Right ventricle myocardium inferior (tissue), 1 donor: Measurements from ENCODE around the gene PRKN. TPM values are rescaled to one million over a fixed set of nuclear protein-coding genes. Genes with fewer than 3 reads are reported as not detected.

ENCODE experiments used
- ATAC-seq: fragments of 200-7000 bp; cut with Tn5 transposase; one replicate; pipeline ENCODE4 v1.9.1; 2020; ENCODE audit warnings: mild to moderate bottlenecking, moderate library complexity
- DNase-seq: peaks from one replicate; pipeline ENCODE4 v3.0.0; 2021; ENCODE audit errors: missing footprints
- intact Hi-C: fragments of 100-400 bp; cut with DNase I; formaldehyde crosslinking; loops from one replicate; pipeline ENCODE4 v1.11.0; 2022
- total RNA-seq: library from RNA; stranded (reverse); fragmentation: NEBNext Ultra II Directional; extraction: Animal tissue kit (Norgen Biotek cat#: 25700); gene quantifications from one replicate; pipeline ENCODE4 v1.2.1, GENCODE V29; 2021
- donor health status: DM: no; HTN: yes; CAD: no; lungs with severe emphysema.

Gene PRKN
- total RNA-seq, 1 donor from 2014 or later = 19.5 TPM

DNA sequence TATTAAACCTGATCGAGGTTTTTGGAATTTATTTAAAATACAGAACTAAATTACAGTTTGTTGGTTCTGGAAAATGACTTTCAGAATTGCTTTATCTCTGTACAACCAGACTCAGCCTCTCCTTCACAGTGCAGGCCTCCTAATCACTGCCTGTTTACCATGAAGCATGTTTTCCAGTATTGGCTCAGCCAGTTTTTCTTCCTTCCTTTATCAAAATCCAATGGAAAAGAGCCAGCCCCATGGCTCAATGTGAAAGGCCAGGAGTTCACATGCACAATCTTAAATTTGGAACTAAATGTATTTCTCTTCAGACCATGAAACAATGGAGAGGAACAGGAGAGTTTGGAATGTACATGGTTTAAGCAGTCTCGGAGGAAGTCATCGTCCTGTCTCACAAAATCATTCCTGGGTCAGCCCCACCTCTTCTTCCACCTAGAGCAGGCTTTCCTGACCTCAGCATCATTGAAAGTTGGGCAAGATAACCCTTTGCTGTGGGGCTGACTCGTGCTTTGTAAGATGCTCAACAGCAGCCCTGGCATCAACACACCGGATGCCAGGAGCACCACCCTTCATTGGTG is 772.8 kb downstream of the PRKN start:
- DNase-seq (no peak), ATAC-seq (peak; percentile 31)
- intact Hi-C loops = no loop called here

DNA sequence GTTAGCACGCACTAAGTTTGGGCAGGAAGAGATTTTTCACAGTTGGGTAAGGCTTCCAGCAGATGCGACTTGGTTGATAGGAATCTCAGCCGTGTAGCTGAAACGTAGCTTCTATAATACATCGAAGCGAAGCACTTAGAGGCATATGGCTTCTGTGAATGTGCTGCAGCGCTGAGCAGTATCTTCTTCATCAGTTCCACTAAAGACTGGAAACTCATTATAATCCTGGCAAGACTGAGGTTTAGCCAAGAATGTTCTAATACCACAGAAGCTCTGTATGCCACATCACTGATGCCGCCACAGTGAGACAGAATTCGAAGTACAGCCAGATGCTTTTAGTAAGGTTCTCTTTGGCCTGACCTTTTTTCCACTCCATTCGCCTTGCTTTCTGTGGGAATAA is 773.5 kb downstream of the PRKN start:
- DNase-seq (no peak), ATAC-seq (no peak)
- intact Hi-C loops = no loop called here

DNA sequence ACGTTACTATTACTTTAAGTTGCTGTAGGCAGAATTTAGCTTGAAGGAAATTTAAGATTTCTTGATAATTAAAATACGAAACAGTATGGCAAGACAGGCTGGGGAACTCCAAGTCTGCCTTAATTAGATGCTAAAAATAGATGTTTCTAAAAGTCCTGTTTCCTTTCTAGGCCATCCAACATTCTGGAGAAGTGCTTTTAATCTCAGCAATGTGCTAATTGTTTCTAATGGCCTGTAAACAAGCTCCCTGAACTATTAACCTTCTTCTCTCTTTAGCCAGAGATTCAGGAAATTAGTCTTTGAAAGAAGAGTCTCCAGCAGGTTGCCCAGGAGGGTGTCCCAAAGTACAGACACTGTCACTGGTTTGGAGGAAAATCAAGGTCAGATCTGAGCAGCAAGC is 776.4 kb downstream of the PRKN start:
- DNase-seq = no peak
- intact Hi-C loops = no loop called here
- ATAC-seq = no peak

DNA sequence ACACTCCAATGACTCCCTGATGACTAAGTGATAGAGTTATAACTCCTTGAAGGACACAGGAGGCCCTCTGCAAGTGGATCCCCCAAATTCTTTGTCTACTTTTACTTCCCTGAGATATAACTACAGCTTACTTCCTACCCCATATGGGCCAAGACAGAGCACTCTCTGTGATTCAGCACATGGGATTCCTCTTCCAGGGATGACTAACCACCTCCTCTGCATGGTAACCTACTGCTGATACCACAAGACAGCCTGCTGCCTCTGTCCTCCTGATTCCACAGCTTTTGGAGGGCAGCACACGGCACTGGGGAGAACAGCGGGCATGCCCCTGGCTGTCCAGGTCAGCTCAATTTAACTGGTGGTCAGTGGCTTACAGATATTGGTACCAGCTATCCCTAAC is 778.0 kb downstream of the PRKN start:
- ATAC-seq = no peak
- intact Hi-C loops = no loop called here
- DNase-seq = no peak

DNA sequence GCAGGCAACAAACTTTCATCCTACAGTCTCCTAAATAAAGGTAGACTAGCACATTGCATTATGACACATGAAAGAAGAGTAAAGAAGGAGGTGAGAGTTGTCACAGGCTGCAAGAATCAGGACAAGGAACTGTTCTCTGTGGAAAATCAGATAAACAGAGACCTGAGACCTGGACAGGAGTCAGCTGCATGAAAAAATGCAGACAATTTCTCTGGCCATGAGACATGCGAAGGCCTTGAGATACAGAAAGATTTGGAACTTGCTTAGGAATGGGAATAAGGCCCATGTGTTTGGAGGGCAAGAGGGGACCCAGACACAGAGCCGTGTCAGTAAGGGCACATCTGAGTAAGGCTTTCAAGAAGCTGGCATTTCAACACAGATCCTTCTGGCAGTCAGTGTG is 779.1 kb downstream of the PRKN start:
- DNase-seq = no peak
- ATAC-seq = no peak
- intact Hi-C loops = no loop called here

DNA sequence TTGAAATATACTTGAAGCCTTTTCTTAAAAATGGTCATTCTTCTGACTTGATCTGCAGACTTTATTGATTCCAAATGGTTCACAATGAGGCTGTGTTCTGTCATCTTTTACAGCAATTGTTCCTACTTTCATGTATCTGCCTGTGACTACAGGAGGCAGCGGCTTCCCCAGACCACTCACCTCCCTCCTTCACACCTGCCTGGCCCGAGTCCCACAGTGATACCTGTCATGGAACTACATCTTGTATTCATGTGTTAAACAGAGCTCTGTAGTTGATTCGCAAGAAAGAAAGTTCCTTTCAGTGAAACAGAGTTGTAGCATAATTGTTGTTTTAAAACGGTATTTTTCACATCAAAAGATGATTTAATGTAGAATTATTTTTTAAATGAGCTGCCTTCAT is 780.2 kb downstream of the PRKN start:
- DNase-seq (no peak), ATAC-seq (no peak)
- intact Hi-C loops = no loop called here

DNA sequence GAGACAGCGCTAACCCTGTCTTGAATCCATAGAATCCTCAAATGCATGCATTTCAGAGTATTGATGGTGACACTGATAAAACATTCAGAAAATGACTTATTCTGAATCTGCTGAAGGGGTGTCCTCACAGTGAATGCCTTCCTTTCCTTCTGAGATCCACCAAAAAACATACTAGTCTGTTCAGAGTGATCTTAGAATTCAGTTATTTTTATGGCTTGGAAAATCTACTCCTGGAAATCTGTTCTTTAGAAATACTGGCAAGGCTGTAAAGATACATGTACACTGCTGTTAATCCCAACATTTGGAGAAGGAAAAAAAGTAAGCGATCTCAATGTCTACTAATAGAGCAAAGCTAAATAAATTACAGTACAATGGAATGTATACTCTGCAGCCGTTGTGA is 781.1 kb downstream of the PRKN start:
- DNase-seq (no peak), ATAC-seq (no peak)
- intact Hi-C loops = no loop called here

DNA sequence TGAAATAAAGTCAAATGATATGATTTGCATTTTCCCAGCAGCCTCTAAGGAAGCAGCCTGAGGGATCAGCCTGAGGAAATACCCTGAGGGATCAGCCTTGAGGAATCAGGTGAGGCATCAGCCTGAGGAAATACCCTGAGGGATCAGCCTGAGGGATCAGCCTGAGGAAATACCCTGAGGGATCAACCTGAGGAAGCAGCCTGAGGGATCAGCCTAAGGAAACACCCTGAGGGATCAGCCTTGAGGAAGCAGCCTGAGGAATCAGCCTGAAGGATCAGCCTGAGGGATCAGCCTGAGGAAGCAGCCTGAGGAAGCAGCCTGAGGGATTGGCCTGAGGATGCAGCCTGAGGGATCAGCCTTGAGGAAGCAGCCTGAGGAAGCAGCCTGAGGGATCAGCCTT is 784.0 kb downstream of the PRKN start:
- intact Hi-C loops = no loop called here
- DNase-seq (no peak), ATAC-seq (no peak)

DNA sequence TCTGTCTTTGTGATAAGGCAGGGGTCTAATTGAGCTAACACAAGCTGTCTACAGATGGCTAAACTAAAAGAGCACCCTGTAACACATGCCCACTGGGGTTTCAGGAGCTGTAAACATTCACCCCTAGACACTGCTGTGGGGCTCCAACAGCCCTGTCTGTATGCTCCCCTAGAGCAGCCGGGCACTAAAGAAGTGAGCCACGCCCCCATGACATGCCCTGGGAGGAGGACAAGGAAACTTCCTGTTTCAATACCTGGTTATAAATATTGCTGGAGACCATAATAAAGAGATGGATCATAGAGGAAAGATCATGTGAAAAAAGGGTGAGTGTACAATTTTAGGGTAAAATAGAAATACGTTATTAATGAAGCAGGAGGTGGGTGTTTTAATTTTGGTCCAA is 786.0 kb downstream of the PRKN start:
- intact Hi-C loops = no loop called here
- no peak for ATAC-seq

DNA sequence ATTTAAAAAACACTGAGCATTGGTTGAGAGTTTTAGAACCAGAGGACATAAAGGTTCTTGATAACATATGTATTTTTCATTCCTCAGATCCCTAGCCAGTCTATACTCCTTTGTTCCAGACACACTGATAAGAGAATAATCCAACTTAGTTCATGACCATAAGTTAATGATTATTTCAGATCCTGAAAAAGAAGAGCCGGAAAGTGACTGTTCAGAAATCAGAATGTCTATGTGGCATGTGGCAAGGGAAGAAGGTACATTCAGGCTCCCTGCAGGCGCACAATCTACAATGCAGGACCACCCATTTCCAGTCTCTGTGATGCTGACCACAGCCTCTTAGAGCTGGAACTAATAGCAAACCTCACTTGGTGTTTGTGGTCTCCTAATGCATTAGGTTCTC is 787.0 kb downstream of the PRKN start:
- DNase-seq (no peak), ATAC-seq (no peak)
- intact Hi-C loops = no loop called here

More for the DNA sequence above, 786.0 kb downstream of the PRKN start:
- DNase-seq = no peak

DNA sequence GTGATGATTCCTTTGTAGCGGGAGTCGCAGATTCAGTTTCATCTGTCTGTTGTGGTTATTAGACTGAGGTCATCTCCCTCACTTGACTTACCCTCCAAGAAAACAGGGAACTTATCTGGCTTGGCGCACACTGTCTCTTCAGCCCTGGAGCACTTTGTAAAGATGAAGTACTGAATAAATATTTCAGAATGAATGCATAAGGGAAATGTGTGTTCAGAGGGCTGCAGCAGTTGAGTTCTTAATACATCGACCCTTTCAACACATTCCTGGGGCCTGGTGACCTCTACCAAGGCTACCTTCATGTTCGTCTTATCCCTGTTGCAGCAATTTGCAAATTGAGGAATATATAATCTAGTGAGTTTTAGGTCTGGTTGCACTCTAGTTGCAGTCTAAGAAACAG is 801.2 kb downstream of the PRKN start:
- ATAC-seq (no peak), DNase-seq (no peak)
- intact Hi-C loops = loop anchor here (10.0 kb wide), 1 partner anchor 512 kb away; no protein-coding TSS in a partner anchor

DNA sequence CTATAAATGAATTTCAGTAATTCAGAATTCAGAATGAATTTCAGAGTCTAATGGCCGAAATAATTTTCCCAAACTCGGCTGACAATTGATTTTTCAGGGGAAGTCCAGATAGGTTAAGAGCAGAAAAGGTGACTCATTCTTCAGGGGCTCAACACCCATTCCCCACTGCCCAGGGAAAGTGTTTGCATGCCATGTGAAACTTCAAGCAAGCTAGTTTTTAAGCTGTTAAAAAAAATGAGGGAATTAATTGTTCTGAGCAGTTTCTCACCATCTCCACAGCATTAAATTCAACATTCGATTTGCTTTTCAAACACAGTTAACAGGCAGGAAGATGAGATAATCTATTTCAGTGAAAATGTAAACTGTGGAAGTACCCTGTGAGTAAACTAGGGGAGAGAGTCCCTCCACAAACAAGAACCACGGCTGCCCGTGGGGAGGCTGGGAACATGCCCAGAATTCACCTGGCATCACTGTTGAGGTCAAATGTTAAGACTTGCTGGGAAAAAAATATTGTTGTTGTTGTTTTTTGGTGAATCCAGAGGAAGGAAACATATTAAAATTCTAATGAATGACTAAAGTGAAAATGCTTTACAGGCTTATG is 803.0 kb downstream of the PRKN start:
- intact Hi-C loops = loop anchor here (10.0 kb wide), 1 partner anchor 510 kb away; no protein-coding TSS in a partner anchor
- DNase-seq (no peak), ATAC-seq (no peak)

DNA sequence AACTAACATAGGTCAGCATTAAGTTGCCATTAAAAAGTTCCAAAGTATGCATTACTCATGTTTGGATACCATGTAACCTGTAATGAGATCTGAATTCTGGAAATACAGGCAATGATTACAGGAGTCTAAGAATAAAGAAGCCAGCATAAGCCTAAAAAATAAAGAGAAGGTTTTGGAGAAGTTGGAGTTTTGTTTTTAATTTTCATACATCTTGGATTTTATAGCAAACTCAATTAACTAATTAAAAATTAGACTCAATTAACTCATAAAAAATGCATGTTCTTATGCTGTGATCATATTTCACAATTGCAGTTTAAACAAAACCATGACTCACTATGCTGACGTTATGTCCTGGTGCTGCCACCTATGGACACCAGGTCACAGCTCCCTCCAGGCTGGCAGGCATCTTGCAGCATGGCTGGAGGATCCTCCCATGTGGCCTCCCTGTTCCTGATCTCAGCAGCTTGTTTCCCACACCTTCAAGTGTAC is 804.9 kb downstream of the PRKN start:
- intact Hi-C loops = loop anchor here (10.0 kb wide), 1 partner anchor 508 kb away; no protein-coding TSS in a partner anchor
- no peak for DNase-seq

DNA sequence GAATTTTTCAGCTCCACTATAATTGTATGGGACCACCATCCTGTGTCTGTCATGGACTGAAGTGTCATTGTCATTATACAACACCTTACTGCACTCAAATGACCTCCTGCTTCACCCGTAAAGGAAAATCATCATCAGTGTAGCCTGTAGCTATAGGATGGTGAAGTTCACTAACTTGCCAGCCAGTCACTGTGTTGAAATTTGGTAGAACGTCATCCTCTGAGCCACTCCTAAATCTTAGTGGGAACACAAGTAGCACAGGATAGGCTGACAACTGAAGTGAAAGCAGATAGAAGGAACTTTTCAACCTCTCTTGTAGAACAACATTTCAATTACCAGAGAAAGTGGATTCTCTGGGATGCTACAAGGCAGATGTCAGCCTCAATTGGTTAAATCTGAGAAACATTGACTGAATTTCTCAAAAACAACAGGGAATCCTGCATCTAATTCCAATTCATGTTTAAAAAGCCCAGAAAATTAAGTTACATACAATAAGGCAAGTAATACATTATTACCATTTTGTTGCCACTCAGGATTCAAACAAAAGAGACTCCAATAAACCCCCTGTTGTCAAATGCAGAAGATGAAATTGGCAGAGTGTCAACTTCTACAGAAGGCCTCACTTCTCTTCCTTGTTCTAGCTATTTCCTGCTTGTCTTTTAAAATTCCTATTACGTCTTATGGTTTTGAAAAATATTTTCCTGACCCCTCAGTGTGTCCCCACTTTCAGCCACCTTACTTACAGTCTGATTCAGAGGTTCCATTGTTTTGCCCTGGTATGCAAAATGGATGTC is 805.8 kb downstream of the PRKN start:
- intact Hi-C loops = loop anchor here (10.0 kb wide), 1 partner anchor 507 kb away; no protein-coding TSS in a partner anchor
- DNase-seq = no peak
- ATAC-seq = no peak

More for the DNA sequence above, 804.9 kb downstream of the PRKN start:
- ATAC-seq = peak; percentile 54

DNA sequence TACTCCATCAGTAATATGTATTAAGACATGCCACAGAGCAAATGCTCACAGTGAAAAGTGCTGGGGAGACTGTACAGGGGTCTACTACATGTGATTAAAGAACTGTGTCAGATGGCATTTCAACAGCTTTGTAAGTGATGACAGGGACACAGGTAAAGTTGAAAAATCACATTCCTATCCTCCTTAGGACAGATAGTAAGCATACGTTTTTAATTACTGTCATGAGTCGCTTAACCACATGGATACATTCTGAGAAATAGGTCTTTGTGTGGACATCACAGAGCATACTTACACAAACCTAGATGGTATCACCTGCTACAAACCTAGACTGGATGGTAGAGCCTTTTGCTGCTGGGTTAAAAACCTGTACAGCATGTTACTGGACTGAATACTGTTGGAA is 807.9 kb downstream of the PRKN start:
- DNase-seq (no peak), ATAC-seq (no peak)
- intact Hi-C loops = loop anchor here (10.0 kb wide), 1 partner anchor 505 kb away; no protein-coding TSS in a partner anchor

DNA sequence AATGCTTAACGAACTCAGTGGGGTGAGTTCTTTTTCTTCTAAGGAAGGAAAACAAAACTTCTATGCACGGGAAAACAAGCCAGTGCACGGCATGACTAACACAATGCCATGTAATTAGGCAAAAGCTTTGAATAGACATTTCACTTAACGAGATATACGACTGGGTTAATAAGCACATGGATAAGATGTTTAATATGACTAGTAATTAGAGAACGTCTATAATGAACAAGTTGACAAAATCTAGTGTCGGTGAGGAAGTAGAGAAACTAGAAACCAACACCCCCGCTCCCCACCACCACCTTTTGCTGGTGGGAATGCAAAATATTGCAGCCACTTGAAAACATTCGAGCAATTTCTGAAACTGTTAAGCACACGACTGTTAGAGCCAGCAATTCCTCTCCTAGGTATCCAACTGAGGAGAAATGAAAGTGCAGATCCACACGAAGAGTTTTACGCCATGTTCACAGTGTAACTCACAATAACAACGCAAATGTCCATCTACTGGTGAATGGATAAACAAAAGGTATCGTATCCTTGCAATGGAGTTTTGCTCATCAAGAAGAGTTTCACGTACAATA is 808.8 kb downstream of the PRKN start:
- intact Hi-C loops = no loop called here

DNA sequence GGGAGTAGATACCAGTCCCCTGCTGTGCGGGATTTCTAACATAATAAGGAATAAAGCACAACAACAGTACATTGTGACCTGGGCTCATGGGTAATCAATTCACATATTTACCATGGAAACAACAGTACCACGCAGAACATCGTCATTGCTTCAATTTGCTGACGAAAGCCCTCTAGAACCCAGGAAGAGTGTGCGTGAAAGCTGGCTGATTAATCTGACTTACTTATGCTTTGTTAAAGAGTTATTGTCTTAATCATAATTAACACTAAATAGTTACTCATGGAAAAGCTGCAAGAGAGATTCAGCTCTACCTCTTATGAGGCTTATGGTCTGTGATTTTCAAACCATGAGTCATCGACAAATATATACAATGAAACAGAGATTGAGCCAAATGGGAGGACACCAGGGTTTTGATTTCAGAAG is 809.4 kb downstream of the PRKN start:
- ATAC-seq = no peak
- intact Hi-C loops = no loop called here
- no peak for DNase-seq

More for the DNA sequence above, 808.8 kb downstream of the PRKN start:
- ATAC-seq (no peak), DNase-seq (no peak)

DNA sequence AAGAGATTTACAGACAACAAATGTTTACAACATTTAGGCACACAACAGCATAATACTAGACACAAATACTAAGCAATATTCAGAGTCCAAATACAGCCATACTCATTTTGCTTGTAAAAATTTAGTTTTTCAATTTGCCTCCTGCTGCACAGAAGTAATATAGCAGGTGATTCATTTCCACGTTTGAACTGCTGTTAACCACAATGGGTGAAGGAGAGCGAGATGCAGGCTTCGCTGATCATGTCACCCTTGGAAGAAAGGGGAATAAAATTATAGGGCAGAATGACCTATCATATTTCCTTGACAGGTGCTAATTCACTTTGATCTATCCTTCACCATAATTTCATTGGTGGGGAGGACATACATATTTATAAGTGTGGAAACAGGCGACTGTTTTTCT is 809.9 kb downstream of the PRKN start:
- intact Hi-C loops = no loop called here
- DNase-seq (no peak), ATAC-seq (no peak)

DNA sequence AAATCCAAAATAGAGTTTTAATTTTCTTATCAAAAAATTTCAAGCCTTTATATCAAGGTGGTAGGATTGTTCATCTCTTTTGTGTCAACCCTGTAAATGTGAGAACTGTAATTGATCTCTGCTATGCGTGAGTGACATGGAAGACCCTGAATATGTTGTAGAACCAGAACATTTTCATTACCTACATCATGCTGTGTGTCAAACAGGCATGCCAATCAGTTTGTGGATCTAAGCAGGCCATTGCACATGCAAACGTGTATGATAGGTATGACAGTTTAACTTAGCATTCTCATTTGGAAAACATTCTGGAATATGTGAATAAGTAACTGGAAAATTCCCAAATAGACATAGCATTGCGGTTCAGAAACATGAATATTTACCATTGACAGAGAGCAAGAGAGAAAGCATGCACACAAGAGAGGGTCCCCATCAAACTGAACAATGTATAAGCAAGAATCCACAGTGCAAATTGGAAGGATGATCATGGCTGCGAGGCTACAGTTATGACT is 812.1 kb downstream of the PRKN start:
- ATAC-seq = no peak
- no peak for DNase-seq
- intact Hi-C loops = no loop called here
